GM19193 (cell line): Measurements from ENCODE around the gene CAPSL.

Experiments
- POLR2A ChIP-seq: IDR thresholded peaks from 4 replicates; pipeline ENCODE4 v1.6.1; 2011; ENCODE audit not compliant: insufficient read depth, insufficient read length; ENCODE audit errors: extremely low read depth

CAPSL gene

GRCh38 chr5:35884773-35885172 is 53.6 kb downstream of the CAPSL start:
- no peak for TF ChIP-seq POLR2A

- no peak for TF ChIP-seq POLR2A
These were observed 54.1 kb downstream of the CAPSL start for GRCh38 chr5:35884191-35884769.

GRCh38 chr5:35881758-35882157 is 56.7 kb downstream of the CAPSL start:
- no peak for TF ChIP-seq POLR2A

- no peak for TF ChIP-seq POLR2A
These were observed 58.3 kb downstream of the CAPSL start for GRCh38 chr5:35880156-35880555.

- TF ChIP-seq POLR2A = no peak
These were observed 58.8 kb downstream of the CAPSL start for GRCh38 chr5:35879649-35880048.

- TF ChIP-seq POLR2A = no peak
These were observed 59.3 kb downstream of the CAPSL start for GRCh38 chr5:35879096-35879495.

- no peak for TF ChIP-seq POLR2A
These were observed 60.3 kb downstream of the CAPSL start for GRCh38 chr5:35878079-35878478.

- TF ChIP-seq POLR2A = no peak
These were observed 60.8 kb downstream of the CAPSL start for GRCh38 chr5:35877655-35878054.

- no peak for TF ChIP-seq POLR2A
These were observed 61.5 kb downstream of the CAPSL start for GRCh38 chr5:35876922-35877321.

- TF ChIP-seq POLR2A = no peak
These were observed 62.0 kb downstream of the CAPSL start for GRCh38 chr5:35876454-35876853.

- no peak for TF ChIP-seq POLR2A
These were observed 67.8 kb downstream of the CAPSL start for GRCh38 chr5:35870605-35871004.

GRCh38 chr5:35869685-35870277 is 68.6 kb downstream of the CAPSL start:
- no peak for TF ChIP-seq POLR2A

GRCh38 chr5:35867998-35868397 is 70.4 kb downstream of the CAPSL start:
- no peak for TF ChIP-seq POLR2A

- TF ChIP-seq POLR2A = no peak
These were observed 75.3 kb downstream of the CAPSL start for GRCh38 chr5:35863159-35863558.

GRCh38 chr5:35862126-35862525 is 76.3 kb downstream of the CAPSL start:
- no peak for TF ChIP-seq POLR2A

GRCh38 chr5:35861718-35862117 is 76.7 kb downstream of the CAPSL start:
- no peak for TF ChIP-seq POLR2A

GRCh38 chr5:35860686-35861085 is 77.7 kb downstream of the CAPSL start:
- TF ChIP-seq POLR2A = no peak
